ENCODE data around the gene KRT6C. TPM values are rescaled to one million over a fixed set of nuclear protein-coding genes. Genes with fewer than 3 reads are reported as not detected.

The KRT6C gene
- total and polyA plus RNA-seq, 4 donors, result 0.08 to 0.10 TPM; not detected in 2

- TF ChIP-seq CTCF (IDR thresholded peaks at IDR 0.05; ENCODE audit: control extremely low read depth, extremely low read depth), result no peak
- H3K4me1 ChIP-seq (ENCODE audit: control insufficient read depth in 5 of 5, insufficient read depth in 5 of 5, low read length in 5 of 5), result no peaks in the 10 kb centered on the region
- WGBS, 2 donors, result 68 to 78% methylated on average over 6 of the region's 6 CpGs
- ATAC-seq (ENCODE audit: insufficient read depth, low FRiP score) (no peak), DNase-seq (no peak)
- no peaks in the 10 kb centered on the region for H3K9me3 ChIP-seq (ENCODE audit: control insufficient read depth in 4 of 4, insufficient read depth in 3 of 4, low read length in 3 of 4)
- H3K9ac ChIP-seq (ENCODE audit: insufficient read depth in 1 of 2, low read length in 2 of 2), result no peak overlapping the region
- no peak overlapping the region for H3K4me3 ChIP-seq
- no peaks in the 10 kb centered on the region for H3K27me3 ChIP-seq (ENCODE audit: control insufficient read depth in 3 of 3, insufficient read depth in 3 of 3, low read length in 2 of 3)
- no peak overlapping the region for H3K27ac ChIP-seq (ENCODE audit: low read depth in 1 of 2, low read length in 1 of 2)
- H3K36me3 ChIP-seq (ENCODE audit: control insufficient read depth in 4 of 4, insufficient read depth in 4 of 4, low read length in 4 of 4), result no peaks in the 10 kb centered on the region
Measured at GRCh38 chr12:52446367-52447045, 27.1 kb downstream of the KRT6C start.

- Histone ChIP-seq H3K9ac (ENCODE audit: insufficient read depth in 1 of 2, low read length in 2 of 2) (no peak overlapping the region), H3K4me1 (ENCODE audit: control insufficient read depth in 5 of 5, insufficient read depth in 5 of 5, low read length in 5 of 5) (no peaks in the 10 kb centered on the region), H3K27me3 (ENCODE audit: control insufficient read depth in 3 of 3, insufficient read depth in 3 of 3, low read length in 2 of 3) (peaks cover 0 to 3% (median 0%) of the 10 kb centered on the region in 3 donors), H3K27ac (ENCODE audit: low read depth in 1 of 2, low read length in 1 of 2) (no peak overlapping the region), H3K4me3 (no peak overlapping the region), H3K36me3 (ENCODE audit: control insufficient read depth in 4 of 4, insufficient read depth in 4 of 4, low read length in 4 of 4) (no peaks in the 10 kb centered on the region), H3K9me3 (ENCODE audit: control insufficient read depth in 4 of 4, insufficient read depth in 3 of 4, low read length in 3 of 4) (no peaks in the 10 kb centered on the region)
- DNase-seq (no peak), ATAC-seq (ENCODE audit: insufficient read depth, low FRiP score) (no peak)
- TF ChIP-seq CTCF (IDR thresholded peaks at IDR 0.05; ENCODE audit: control extremely low read depth, extremely low read depth), result no peak
- 51 to 68% methylated on average over 3 of the region's 3 CpGs for WGBS, 2 donors
Measured at GRCh38 chr12:52445876-52446275, 27.7 kb downstream of the KRT6C start.

- H3K27me3 ChIP-seq (ENCODE audit: control insufficient read depth in 3 of 3, insufficient read depth in 3 of 3, low read length in 2 of 3), result peaks cover 0 to 3% (median 0%) of the 10 kb centered on the region in 3 donors
- ATAC-seq (ENCODE audit: insufficient read depth, low FRiP score) (no peak), DNase-seq (no peak)
- no peak overlapping the region for H3K9ac ChIP-seq (ENCODE audit: insufficient read depth in 1 of 2, low read length in 2 of 2)
- H3K9me3 ChIP-seq (ENCODE audit: control insufficient read depth in 4 of 4, insufficient read depth in 3 of 4, low read length in 3 of 4), result no peaks in the 10 kb centered on the region
- no peak overlapping the region for H3K27ac ChIP-seq (ENCODE audit: low read depth in 1 of 2, low read length in 1 of 2)
- no peak for TF ChIP-seq CTCF (IDR thresholded peaks at IDR 0.05; ENCODE audit: control extremely low read depth, extremely low read depth)
- WGBS, 2 donors, result 57 to 81% methylated on average over 10 of the region's 10 CpGs
- no peaks in the 10 kb centered on the region for H3K36me3 ChIP-seq (ENCODE audit: control insufficient read depth in 4 of 4, insufficient read depth in 4 of 4, low read length in 4 of 4)
- no peaks in the 10 kb centered on the region for H3K4me1 ChIP-seq (ENCODE audit: control insufficient read depth in 5 of 5, insufficient read depth in 5 of 5, low read length in 5 of 5)
- no peak overlapping the region for H3K4me3 ChIP-seq
Measured at GRCh38 chr12:52444647-52445595, 28.7 kb downstream of the KRT6C start.
